Epithelial cell of alveolus of lung (primary cell): ENCODE measurements around the gene ADCY2. TPM values are rescaled to one million over a fixed set of nuclear protein-coding genes. Genes with fewer than 3 reads are reported as not detected.

Experiments used
- total RNA-seq: library from RNA; depleted of rRNA; stranded (reverse); fragments of >200 nt; gene quantifications from 2 replicates; pipeline ENCODE4 v1.2.1, GENCODE V29; 2015

The ADCY2 gene
- total RNA-seq: under 0.01 and 0.08 TPM in 2 replicates

DNA sequence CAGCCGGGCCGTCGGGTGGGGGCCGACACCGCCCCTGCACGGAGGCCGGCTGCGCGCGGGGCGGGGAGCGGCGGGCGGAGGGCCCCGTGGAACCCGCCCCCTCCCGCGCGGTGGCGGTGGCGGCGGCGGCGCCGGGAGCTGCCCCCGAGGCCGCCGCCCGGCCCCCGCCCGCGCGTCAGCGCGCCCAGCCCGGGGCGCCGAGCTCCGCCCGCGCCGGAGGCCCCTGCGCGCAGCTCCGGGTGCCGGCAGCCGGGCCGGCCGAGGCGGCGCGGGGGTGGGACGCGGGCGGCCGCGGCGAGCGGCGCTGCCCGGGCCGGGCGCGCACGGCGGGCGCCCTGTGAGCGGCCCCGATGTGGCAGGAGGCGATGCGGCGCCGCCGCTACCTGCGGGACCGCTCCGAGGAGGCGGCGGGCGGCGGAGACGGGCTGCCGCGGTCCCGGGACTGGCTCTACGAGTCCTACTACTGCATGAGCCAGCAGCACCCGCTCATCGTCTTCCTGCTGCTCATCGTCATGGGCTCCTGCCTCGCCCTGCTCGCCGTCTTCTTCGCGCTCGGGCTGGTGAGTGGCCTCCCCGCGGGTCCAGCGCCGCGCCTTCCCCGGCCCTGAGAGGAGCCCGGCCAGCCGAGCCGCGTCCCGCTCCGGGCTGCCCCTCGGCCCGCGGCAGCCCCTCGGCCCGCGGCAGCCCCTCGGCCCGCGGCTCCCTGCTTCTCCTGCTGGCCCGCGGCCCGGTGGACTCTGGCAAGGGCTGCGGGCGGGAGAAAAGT, at the start of gene ADCY2:
Gene ADCY2 (plus strand): TSS at position 192 of the 766 bp plus-strand sequence. CDS start 159 bp downstream, at position 351.

GRCh38 chr5:7850395-7851239, 454.7 kb downstream of the ADCY2 start, which contains the start of gene CFAP90:
TSS of gene CFAP90 (minus strand) at chr5:7851133. CDS start at chr5:7851021, 112 bp downstream.

GRCh38 chr5:7868773-7869473, 473.0 kb downstream of the ADCY2 start, which contains the start of the genes FASTKD3 and MTRR:
TSS of gene FASTKD3 (minus strand) at chr5:7869031. CDS start at chr5:7868083, 948 bp downstream.
TSS of gene MTRR (plus strand) at chr5:7869148. CDS start at chr5:7870795, 1,647 bp downstream.

